C4-2B (cell line): ENCODE data around the gene WFDC13.
"Not testable (repeated sequence)": the region's sequence is repeated elsewhere in the genome, so short reads cannot be mapped to it uniquely, and the experiment has no call there.

Experiments used
- H3K27ac ChIP-seq: fragments of 450-650 bp; 2 replicates; pipeline ENCODE4 v1.5.1; 2017
- CTCF ChIP-seq: fragments of 450-650 bp; conservative IDR thresholded peaks from 2 replicates; pipeline ENCODE4 v1.5.1; 2017; ENCODE audit warnings: mild to moderate bottlenecking
- ZFX ChIP-seq: fragments of 450-650 bp; IDR thresholded peaks from 2 replicates; pipeline ENCODE4 v1.6.1; 2017

Gene WFDC13

GRCh38 chr20:45701873-45702272 is at the start of gene WFDC13:
Gene WFDC13, plus strand, starts transcription at chr20:45702038. Its CDS starts 86 bp downstream, at chr20:45702124.
- TF ChIP-seq CTCF (no peak), ZFX (no peak)
- H3K27ac ChIP-seq, result no peak within 1 kb of the TSS

GRCh38 chr20:45657038-45657437 is 44.8 kb upstream of the WFDC13 start:
- H3K27ac ChIP-seq, result not testable (repeated sequence)

GRCh38 chr20:45670139-45670538 is 31.7 kb upstream of the WFDC13 start, which contains the start of gene WFDC11:
Gene WFDC11, minus strand, starts transcription at chr20:45670239. Its CDS starts 19,639 bp downstream, at chr20:45650600.
- no peak within 1 kb of the TSS for H3K27ac ChIP-seq
- TF ChIP-seq ZFX (no peak), CTCF (no peak)

GRCh38 chr20:45672765-45673164 is 29.1 kb upstream of the WFDC13 start:
- H3K27ac ChIP-seq, result no peak overlapping the region
- TF ChIP-seq CTCF, result no peak
- TF ChIP-seq ZFX, result no peak

GRCh38 chr20:45679650-45680049 is 22.2 kb upstream of the WFDC13 start:
- no peak overlapping the region for H3K27ac ChIP-seq
- TF ChIP-seq CTCF (no peak), ZFX (no peak)

- TF ChIP-seq ZFX (no peak), CTCF (no peak; the same call in 1 of the 2 replicates)
- no peak overlapping the region for H3K27ac ChIP-seq
These were observed 15.9 kb upstream of the WFDC13 start for GRCh38 chr20:45685896-45686295.

GRCh38 chr20:45693346-45693745 is 8.5 kb upstream of the WFDC13 start:
- not testable (repeated sequence) for H3K27ac ChIP-seq

GRCh38 chr20:45695496-45695895 is 6.3 kb upstream of the WFDC13 start:
- TF ChIP-seq CTCF (no peak), ZFX (no peak)

GRCh38 chr20:45701104-45701503 is 734 bp upstream of the WFDC13 start:
- no peak for TF ChIP-seq CTCF
- no peak for TF ChIP-seq ZFX
- no peak overlapping the region for H3K27ac ChIP-seq

More at GRCh38 chr20:45695496-45695895, 6.3 kb upstream of the WFDC13 start:
- no peak overlapping the region for H3K27ac ChIP-seq
